Lower leg skin (tissue), 3 donors: Measurements from ENCODE around the gene MSS51.

Experiments used
- POLR2A ChIP-seq, 2 donors: fragments of 450-650 bp; IDR thresholded peaks; one replicate each; pipeline ENCODE4 v1.6.1; 2016 to 2017; ENCODE audit warnings: antibody characterized with exemption in 2 of 2, mild to moderate bottlenecking in 1 of 2, moderate library complexity in 1 of 2
- TF ChIP-seq, protein P1 (sequence below), 3 donors: fragments of 450-650 bp; IDR thresholded peaks; one replicate each; pipeline ENCODE4 v1.5.1; 2016; ENCODE audit warnings: antibody characterized with exemption in 3 of 3, mild to moderate bottlenecking in 3 of 3, moderate library complexity in 2 of 3

DNA sequence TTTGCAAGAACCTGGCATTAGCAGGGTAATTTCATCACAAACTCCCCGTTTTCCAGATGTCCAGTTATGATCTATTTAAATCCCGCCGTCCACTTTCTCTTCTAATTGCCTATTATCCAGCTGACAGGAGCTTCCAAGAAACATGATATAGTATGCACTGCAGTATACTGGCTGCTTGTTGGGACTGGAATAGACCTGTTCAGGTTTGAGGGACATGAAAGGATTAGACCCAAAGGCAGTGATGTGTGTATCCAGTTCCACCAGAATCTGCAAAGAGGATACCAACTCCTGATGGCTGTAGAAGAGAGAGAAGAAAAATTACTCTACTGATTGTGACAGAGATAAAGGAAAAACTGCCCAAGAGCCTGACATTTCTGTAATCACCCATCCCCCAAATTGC, 8.9 kb downstream of the MSS51 start:
- no peak for TF ChIP-seq POLR2A (IDR thresholded peaks at IDR 0.05)
- TF ChIP-seq, protein P1, sequence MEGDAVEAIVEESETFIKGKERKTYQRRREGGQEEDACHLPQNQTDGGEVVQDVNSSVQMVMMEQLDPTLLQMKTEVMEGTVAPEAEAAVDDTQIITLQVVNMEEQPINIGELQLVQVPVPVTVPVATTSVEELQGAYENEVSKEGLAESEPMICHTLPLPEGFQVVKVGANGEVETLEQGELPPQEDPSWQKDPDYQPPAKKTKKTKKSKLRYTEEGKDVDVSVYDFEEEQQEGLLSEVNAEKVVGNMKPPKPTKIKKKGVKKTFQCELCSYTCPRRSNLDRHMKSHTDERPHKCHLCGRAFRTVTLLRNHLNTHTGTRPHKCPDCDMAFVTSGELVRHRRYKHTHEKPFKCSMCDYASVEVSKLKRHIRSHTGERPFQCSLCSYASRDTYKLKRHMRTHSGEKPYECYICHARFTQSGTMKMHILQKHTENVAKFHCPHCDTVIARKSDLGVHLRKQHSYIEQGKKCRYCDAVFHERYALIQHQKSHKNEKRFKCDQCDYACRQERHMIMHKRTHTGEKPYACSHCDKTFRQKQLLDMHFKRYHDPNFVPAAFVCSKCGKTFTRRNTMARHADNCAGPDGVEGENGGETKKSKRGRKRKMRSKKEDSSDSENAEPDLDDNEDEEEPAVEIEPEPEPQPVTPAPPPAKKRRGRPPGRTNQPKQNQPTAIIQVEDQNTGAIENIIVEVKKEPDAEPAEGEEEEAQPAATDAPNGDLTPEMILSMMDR (IDR thresholded peaks at IDR 0.05) = no peak
